DMS153 treated with DMSO at 0.1 percent for 48 hours (cell line): ENCODE data around the gene PROKR2.

Experiments
- DNase-seq: peaks from one replicate; lab custom pipeline; 2025; ENCODE audit not compliant: unreplicated experiment; lab: John Stamatoyannopoulos, UW

The PROKR2 gene

GRCh38 chr20:5316188-5317158, at the start of gene PROKR2:
PROKR2 (minus strand) TSS chr20:5316954; CDS start chr20:5314369, 2,585 bp downstream.
- DNase-seq = peak; percentile 16

GRCh38 chr20:5364997-5365597, 48.3 kb upstream of the PROKR2 start:
- no peak for DNase-seq

GRCh38 chr20:5364136-5364821, 47.5 kb upstream of the PROKR2 start:
- DNase-seq = no peak

GRCh38 chr20:5362771-5363170, 46.0 kb upstream of the PROKR2 start:
- DNase-seq = no peak

- no peak for DNase-seq
Measured at GRCh38 chr20:5361176-5361575, 44.4 kb upstream of the PROKR2 start.

- DNase-seq = no peak
Measured at GRCh38 chr20:5357946-5358345, 41.2 kb upstream of the PROKR2 start.

GRCh38 chr20:5356941-5357340, 40.2 kb upstream of the PROKR2 start:
- no peak for DNase-seq

GRCh38 chr20:5354901-5355300, 38.1 kb upstream of the PROKR2 start:
- no peak for DNase-seq

- no peak for DNase-seq
Measured at GRCh38 chr20:5353624-5354496, 37.1 kb upstream of the PROKR2 start.

GRCh38 chr20:5349448-5349847, 32.7 kb upstream of the PROKR2 start:
- no peak for DNase-seq

- no peak for DNase-seq
Measured at GRCh38 chr20:5342021-5342420, 25.3 kb upstream of the PROKR2 start.

- no peak for DNase-seq
Measured at GRCh38 chr20:5331340-5331739, 14.6 kb upstream of the PROKR2 start.

GRCh38 chr20:5328268-5328667, 11.5 kb upstream of the PROKR2 start:
- DNase-seq = no peak

GRCh38 chr20:5327356-5327755, 10.6 kb upstream of the PROKR2 start:
- no peak for DNase-seq

- DNase-seq = no peak
Measured at GRCh38 chr20:5315807-5316187, 957 bp downstream of the PROKR2 start.

GRCh38 chr20:5313916-5314315, 2.8 kb downstream of the PROKR2 start:
- no peak for DNase-seq

GRCh38 chr20:5312518-5312917, 4.2 kb downstream of the PROKR2 start:
- no peak for DNase-seq

GRCh38 chr20:5309971-5310370, 6.8 kb downstream of the PROKR2 start:
- DNase-seq = no peak

GRCh38 chr20:5298811-5299210, 17.9 kb downstream of the PROKR2 start:
- DNase-seq = no peak

GRCh38 chr20:5297280-5298004, 19.3 kb downstream of the PROKR2 start:
- no peak for DNase-seq
